OCI-LY1 (cell line): ENCODE results near the gene HOXC6.

Source experiments
- EZH2 ChIP-seq: fragments of 200-600 bp; sonication (generic), shearing (Covaris generic); IDR thresholded peaks from 2 replicates; pipeline ENCODE4 v1.8.0; 2017; ENCODE audit warnings: borderline replicate concordance, mixed run types, mild to moderate bottlenecking, antibody characterized with exemption, low read length, moderate library complexity, mixed read lengths
- TF ChIP-seq, protein P1 (sequence below): fragments of 200-600 bp; sonication (generic), shearing (Covaris generic); IDR thresholded peaks from 2 replicates; pipeline ENCODE4 v1.5.1; 2017; ENCODE audit warnings: mild to moderate bottlenecking, antibody characterized with exemption, low read length, moderate library complexity, mixed read lengths

DNA sequence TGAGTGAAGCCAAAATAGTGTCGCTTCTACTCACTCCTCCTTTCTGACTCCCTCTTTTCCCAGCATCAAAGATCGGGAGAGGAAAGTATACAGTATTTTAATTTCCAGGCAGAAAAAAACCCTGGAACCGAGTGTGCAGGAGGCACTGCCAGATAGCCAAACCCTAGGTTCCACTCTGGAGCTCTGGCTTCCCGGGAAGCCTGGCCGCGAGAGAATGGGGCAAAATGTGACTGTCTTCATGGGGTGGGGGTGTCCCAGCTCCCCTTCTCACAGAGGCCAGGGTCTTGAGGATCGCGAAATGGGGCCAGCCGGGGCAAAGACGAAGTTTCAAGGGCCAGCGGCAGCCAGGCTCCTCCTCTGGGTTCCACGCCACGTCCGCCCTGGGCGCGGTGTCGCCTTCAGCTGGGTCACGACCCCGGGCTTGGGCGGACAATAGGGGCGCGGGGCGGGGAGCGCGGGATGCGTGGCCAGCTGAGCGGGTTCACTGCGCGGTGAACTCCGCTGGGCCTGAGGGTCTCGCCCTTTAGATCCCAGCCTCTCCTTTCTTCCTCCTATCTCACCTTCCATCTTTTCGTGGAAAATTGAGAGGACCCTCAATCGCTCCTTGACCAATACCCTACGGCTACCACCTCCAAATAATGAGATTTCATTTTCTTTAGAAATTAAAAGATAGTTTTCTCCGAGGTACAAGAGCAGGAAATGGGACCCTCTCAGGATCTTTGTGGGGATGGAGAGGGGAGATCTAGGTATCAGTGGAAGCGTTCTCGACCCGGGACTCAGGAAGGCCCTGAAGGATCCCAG is 32.1 kb downstream of the HOXC6 start:
- TF ChIP-seq, protein P1, sequence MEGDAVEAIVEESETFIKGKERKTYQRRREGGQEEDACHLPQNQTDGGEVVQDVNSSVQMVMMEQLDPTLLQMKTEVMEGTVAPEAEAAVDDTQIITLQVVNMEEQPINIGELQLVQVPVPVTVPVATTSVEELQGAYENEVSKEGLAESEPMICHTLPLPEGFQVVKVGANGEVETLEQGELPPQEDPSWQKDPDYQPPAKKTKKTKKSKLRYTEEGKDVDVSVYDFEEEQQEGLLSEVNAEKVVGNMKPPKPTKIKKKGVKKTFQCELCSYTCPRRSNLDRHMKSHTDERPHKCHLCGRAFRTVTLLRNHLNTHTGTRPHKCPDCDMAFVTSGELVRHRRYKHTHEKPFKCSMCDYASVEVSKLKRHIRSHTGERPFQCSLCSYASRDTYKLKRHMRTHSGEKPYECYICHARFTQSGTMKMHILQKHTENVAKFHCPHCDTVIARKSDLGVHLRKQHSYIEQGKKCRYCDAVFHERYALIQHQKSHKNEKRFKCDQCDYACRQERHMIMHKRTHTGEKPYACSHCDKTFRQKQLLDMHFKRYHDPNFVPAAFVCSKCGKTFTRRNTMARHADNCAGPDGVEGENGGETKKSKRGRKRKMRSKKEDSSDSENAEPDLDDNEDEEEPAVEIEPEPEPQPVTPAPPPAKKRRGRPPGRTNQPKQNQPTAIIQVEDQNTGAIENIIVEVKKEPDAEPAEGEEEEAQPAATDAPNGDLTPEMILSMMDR, result no peak
- no peak for TF ChIP-seq EZH2
